ENCODE data around the gene GRIP1. TPM values are rescaled to one million over a fixed set of nuclear protein-coding genes. Genes with fewer than 3 reads are reported as not detected.

The GRIP1 gene
- total and polyA plus RNA-seq, 2 of the 4 experiments (the other 2 are of a cell fraction), result under 0.01 to 0.07 TPM

GRCh38 chr12:66393890-66394289 lies 285.0 kb downstream of the GRIP1 start:
- POLR2A ChIA-PET (ENCODE audit: unreplicated experiment), result no interaction called here
- ATAC-seq (ENCODE audit: low read depth), result no peak
- Histone ChIP-seq H3K18ac (ENCODE audit: low read depth, low read length) (no peak overlapping the region), H3K14ac (replicated peaks; ENCODE audit: low read depth, low read length) (no peak overlapping the region), H2BK5ac (ENCODE audit: low read depth, low read length, poor library complexity, severe bottlenecking) (no peak overlapping the region), H2AFZ (replicated peaks; ENCODE audit: low read length, poor library complexity) (no peak overlapping the region), H4K8ac (ENCODE audit: low read depth in 2 of 2, low read length in 2 of 2) (no peak overlapping the region), H3K79me1 (ENCODE audit: low read depth in 1 of 2, low read length in 2 of 2) (no peaks in the 10 kb centered on the region), H3K27me3 (ENCODE audit: control insufficient read depth, insufficient read depth, low read length) (no peaks in the 10 kb centered on the region), H3K4ac (ENCODE audit: low read depth, low read length) (no peak overlapping the region), H3K36me3 (ENCODE audit: control insufficient read depth, insufficient read depth, low read length) (no peaks in the 10 kb centered on the region), H2AK9ac (replicated peaks; ENCODE audit: low read depth, low read length, poor library complexity) (no peak overlapping the region), H3K4me2 (ENCODE audit: low read depth, low read length) (no peak overlapping the region), H4K5ac (ENCODE audit: low read depth, low read length) (no peak overlapping the region), H2BK120ac (ENCODE audit: low read depth, low read length) (no peak overlapping the region), H3K4me1 (ENCODE audit: control insufficient read depth, insufficient read depth, low read length) (peaks cover 2% of the 10 kb centered on the region; the same call in 1 of the 2 replicates), H4K91ac (ENCODE audit: insufficient read depth, low read depth, low read length) (no peak overlapping the region), H3K23ac (ENCODE audit: low read depth, low read length) (no peak overlapping the region), H3K27ac (ENCODE audit: insufficient read depth, low read length) (no peak overlapping the region), H4K20me1 (ENCODE audit: insufficient read depth, low read length) (no peaks in the 10 kb centered on the region), H3K9me3 (ENCODE audit: control insufficient read depth, insufficient read depth, low read length) (no peaks in the 10 kb centered on the region), H2BK15ac (ENCODE audit: low read depth, low read length) (no peak overlapping the region), H3K9me1 (ENCODE audit: insufficient read depth, low read length) (no peaks in the 10 kb centered on the region), H3K9ac (ENCODE audit: low read depth, low read length) (no peak overlapping the region), H2BK20ac (ENCODE audit: low read depth, low read length) (no peak overlapping the region), H3K56ac (ENCODE audit: extremely low read depth, insufficient read depth, low read length) (no peak overlapping the region), H2AK5ac (ENCODE audit: low read depth, low read length) (no peak overlapping the region), H3K4me3 (ENCODE audit: insufficient read depth, low read depth, low read length) (no peak overlapping the region)
- intact Hi-C loops (cut with micrococcal nuclease), result no loop called here
- dilution Hi-C loops (cut with HindIII; ENCODE audit: low sequenced_read_pairs, unreplicated experiment), result no loop called here
- no TSS peak for BruUV-seq (replicated peaks)
- CTCF ChIA-PET, result interaction anchor here (0.6 to 0.8 kb wide), 2 partner anchors 115 to 185 kb away, joined by 3 read pairs; no protein-coding TSS in a partner anchor
- WGBS, 2 experiments (ENCODE audit: extremely low coverage in 2 of 2, insufficient read length in 1 of 2), result no CpG with 5 or more reads among the region's 5 CpGs
- DNase-seq, result no peak
- in situ Hi-C loops (cut with MboI; ENCODE audit: low sequenced_read_pairs), result no loop called here
- TF ChIP-seq RCOR1 (IDR thresholded peaks at IDR 0.05; ENCODE audit: insufficient replicate concordance, low read length), result no peak
- TF ChIP-seq CHD1 (IDR thresholded peaks at IDR 0.05; ENCODE audit: low read depth, low read length), result no peak
- TF ChIP-seq USF2 (IDR thresholded peaks at IDR 0.05; ENCODE audit: low read depth, low read length), result no peak
- TF ChIP-seq MXI1 (IDR thresholded peaks at IDR 0.05; ENCODE audit: borderline replicate concordance, low read depth, low read length), result no peak
- TF ChIP-seq CEBPB (IDR thresholded peaks at IDR 0.05; ENCODE audit: low read depth, low read length), result no peak
- no peak for TF ChIP-seq NFE2L2 (IDR thresholded peaks at IDR 0.05; ENCODE audit: low read depth, low read length)
